K562 (cell line): ENCODE results near the gene IBTK. TPM values are rescaled to one million over a fixed set of nuclear protein-coding genes. Genes with fewer than 3 reads are reported as not detected.
A peak's percentile ranks its signal among the peaks of the same experiment; 100 is the strongest.

Experiments
- BRD4 ChIP-seq: fragments of 200-600 bp; sonication (generic); IDR thresholded peaks from 2 replicates; pipeline ENCODE4 v1.6.1; 2017; ENCODE audit warnings: inconsistent platforms
- EGR1 ChIP-seq: fragments of 450-650 bp; conservative IDR thresholded peaks from 2 replicates; pipeline ENCODE4 v1.6.1; 2017; ENCODE audit warnings: mild to moderate bottlenecking
- EP400 ChIP-seq: fragments of 450-650 bp; IDR thresholded peaks from 2 replicates; pipeline ENCODE4 v1.6.1; 2017; ENCODE audit warnings: antibody characterized with exemption, mild to moderate bottlenecking, moderate library complexity
- ETV1 ChIP-seq: fragments of 450-650 bp; conservative IDR thresholded peaks from 2 replicates; pipeline ENCODE4 v1.6.1; 2016; ENCODE audit warnings: missing genetic modification characterization, control low read depth, low read depth, missing compliant biosample characterization
- FOXJ2 ChIP-seq: fragments of 200-800 bp; sonication (Bioruptor generic); IDR thresholded peaks from 2 replicates; pipeline ENCODE4 v1.6.1; 2016; ENCODE audit warnings: missing genetic modification characterization, missing compliant biosample characterization
- GATAD2B ChIP-seq: fragments of 450-650 bp; IDR thresholded peaks from 2 replicates; pipeline ENCODE4 v1.6.1; 2017; ENCODE audit warnings: mild to moderate bottlenecking, borderline replicate concordance
- HINFP ChIP-seq: fragments of 450-650 bp; conservative IDR thresholded peaks from 2 replicates; pipeline ENCODE4 v1.6.1; 2016; ENCODE audit warnings: missing genetic modification characterization, low read depth, mild to moderate bottlenecking, control low read depth, missing compliant biosample characterization
- IFI16 ChIP-seq: fragments of 250-450 bp; sonication (Bioruptor Pico); IDR thresholded peaks from 2 replicates; pipeline ENCODE4 v2.1.2; 2022; ENCODE audit warnings: mild to moderate bottlenecking, inconsistent platforms
- KDM5B ChIP-seq: fragments of 200-600 bp; sonication (generic); IDR thresholded peaks from 2 replicates; pipeline ENCODE4 v1.6.1; 2012; ENCODE audit warnings: low read depth, mild to moderate bottlenecking, moderate library complexity, low read length, control low read depth, inconsistent platforms; ENCODE audit not compliant: insufficient replicate concordance
- MLX ChIP-seq, 2 experiments: fragments of 450-650 bp in 1 of 2; sonication (generic) in 1 of 2; formaldehyde crosslinking; conservative IDR thresholded peaks; 2 replicates each; pipeline versions ENCODE4 v1.4.0 to v1.8.1; 2020 to 2022; ENCODE audit warnings: mild to moderate bottlenecking in 1 of 2, missing genetic modification reagents in 1 of 2
- RERE ChIP-seq: sonication (generic); formaldehyde crosslinking; IDR thresholded peaks from 2 replicates; pipeline ENCODE4 v1.8.0; 2023; ENCODE audit warnings: missing genetic modification reagents, mild to moderate bottlenecking, borderline replicate concordance
- RFX5 ChIP-seq: IDR thresholded peaks from 2 replicates; pipeline ENCODE4 v1.6.1; 2011; ENCODE audit warnings: low read depth, mild to moderate bottlenecking, improper control_type of control experiment, low read length
- SUPT5H ChIP-seq: fragments of 450-650 bp; IDR thresholded peaks from 2 replicates; pipeline ENCODE4 v1.6.1; 2016
- U2AF1 ChIP-seq: fragments of 200-400 bp; formaldehyde crosslinking; optimal IDR thresholded peaks from 2 replicates; pipeline ENCODE3; 2017; ENCODE audit warnings: mild to moderate bottlenecking, low read depth, low read length, moderate library complexity
- ZBTB9 ChIP-seq: fragments of 450-650 bp; formaldehyde crosslinking; IDR thresholded peaks from 2 replicates; pipeline ENCODE4 v1.4.0; 2020; ENCODE audit warnings: mild to moderate bottlenecking, moderate library complexity
- ZNF12 ChIP-seq: sonication (generic); formaldehyde crosslinking; IDR thresholded peaks from 2 replicates; pipeline ENCODE4 v1.4.0; 2020; ENCODE audit warnings: mild to moderate bottlenecking, missing genetic modification reagents
- ZNF324 ChIP-seq: fragments of 250-450 bp; sonication (Bioruptor Pico); IDR thresholded peaks from 2 replicates; pipeline ENCODE4 v1.4.0; 2020; ENCODE audit warnings: mild to moderate bottlenecking
- ZNF347 ChIP-seq: fragments of 450-650 bp; formaldehyde crosslinking; IDR thresholded peaks from 2 replicates; pipeline ENCODE4 v1.4.0; 2020; ENCODE audit warnings: low read depth, mild to moderate bottlenecking, moderate library complexity
- ZNF589 ChIP-seq: fragments of 200-800 bp; sonication (Bioruptor generic); IDR thresholded peaks from 2 replicates; pipeline ENCODE4 v1.6.1; 2016; ENCODE audit warnings: low read depth, missing genetic modification characterization, missing compliant biosample characterization
- polyA plus RNA-seq, 8 experiments: library from polyadenylated mRNA; depleted of rRNA in 4 of 8; stranded (reverse) in 5 of 8; unstranded in 3 of 8; fragments of >200 nt; fragmentation: Nextera tagmentation in 2 of 8; fragmentation: Illumina TruSeq in 1 of 8; extraction: Ambion mirVana in 2 of 8; extraction: Trizol in 1 of 8; gene quantifications; 2 replicates each; pipeline versions ENCODE4 v1.2.1 to v1.2.3, GENCODE V29; 2011 to 2014; ENCODE audit warnings: inconsistent platforms in 1 of 8, missing spikeins in 1 of 8
- total RNA-seq, 7 experiments: library from RNA; depleted of rRNA in 6 of 7; stranded (reverse); fragments of >200 nt in 6 of 7; fragmentation: Illumina TruSeq in 2 of 7; extraction: Trizol in 2 of 7; gene quantifications; 2 replicates each; pipeline versions ENCODE4 v1.2.1 to v1.2.3, GENCODE V29; 2011 to 2021; ENCODE audit warnings: low replicate concordance in 1 of 7

IBTK gene
- total and polyA plus RNA-seq, 9 of the 15 experiments (the other 6 are each of a cell fraction or from before 2014, with no cell fraction given) = 13.2 to 36.4 (median 21.8) TPM

GRCh38 chr6:82205930-82206392 lies 41.6 kb downstream of the IBTK start (continued):
- TF ChIP-seq ZNF12 (CRISPR knock-in tag) (no peak), GATAD2B (0 out of 2 replicates have a peak, but pooled peaks have one; percentile 13), ZNF589 (no peak), RFX5 (no peak), BRD4 (no peak), RERE (CRISPR knock-in tag) (no peak), IFI16 (CRISPR knock-in tag) (no peak), FOXJ2 (0 out of 2 replicates have a peak, but pooled peaks have one; percentile 49), EP400 (peak; percentile 38), ZNF347 (CRISPR knock-in tag) (no peak), HINFP (0 out of 2 replicates have a peak, but pooled peaks have one; percentile 10), EGR1 (no peak), ETV1 (tag) (peak; percentile 62), U2AF1 (no peak), MLX (CRISPR knock-in tag; conservative IDR thresholded peaks at IDR 0.05) (no peak), SUPT5H (no peak), ZNF324 (CRISPR knock-in tag) (no peak), KDM5B (no peak), ZBTB9 (no peak)
